ENCODE results near the gene MON1A.

MON1A gene

DNA sequence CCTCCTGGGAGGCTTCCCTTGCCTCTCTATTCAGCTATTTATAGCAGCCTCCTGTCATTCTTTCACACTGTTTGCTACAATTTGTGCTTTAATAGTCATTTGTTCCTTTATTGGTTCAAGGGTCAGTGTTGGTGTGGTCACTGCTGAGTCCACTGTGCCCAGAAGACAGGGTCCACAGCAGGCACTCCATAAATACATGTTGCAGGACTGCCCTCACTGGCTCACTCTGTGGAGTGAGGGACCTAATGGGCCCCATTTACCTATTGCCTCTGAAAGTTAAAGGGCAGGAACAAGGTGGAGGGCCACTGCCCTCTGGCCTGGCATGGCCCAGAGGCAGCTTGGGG lies 42.7 kb downstream of the MON1A start:
- no peak for DNase-seq

DNA sequence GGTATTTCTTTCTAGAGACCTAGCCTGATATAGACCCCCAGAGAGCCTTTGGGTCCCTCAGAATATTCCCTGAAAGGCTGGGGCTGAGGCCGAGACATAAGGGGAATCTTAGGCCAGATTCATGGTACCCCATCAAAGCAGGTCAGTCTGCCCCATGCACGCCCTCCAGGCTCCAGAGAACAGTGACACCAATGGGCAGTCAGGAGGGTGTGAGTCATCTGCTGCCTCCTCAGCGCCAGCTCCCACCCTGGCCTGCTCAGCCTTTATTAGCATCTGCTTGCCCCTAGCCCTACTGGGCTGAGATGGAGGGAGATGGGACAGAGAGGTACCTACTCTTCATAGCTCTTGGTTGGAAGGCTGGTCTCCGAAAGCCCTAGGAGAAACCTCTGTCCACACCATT lies 45.6 kb downstream of the MON1A start:
- no peak for DNase-seq

DNA sequence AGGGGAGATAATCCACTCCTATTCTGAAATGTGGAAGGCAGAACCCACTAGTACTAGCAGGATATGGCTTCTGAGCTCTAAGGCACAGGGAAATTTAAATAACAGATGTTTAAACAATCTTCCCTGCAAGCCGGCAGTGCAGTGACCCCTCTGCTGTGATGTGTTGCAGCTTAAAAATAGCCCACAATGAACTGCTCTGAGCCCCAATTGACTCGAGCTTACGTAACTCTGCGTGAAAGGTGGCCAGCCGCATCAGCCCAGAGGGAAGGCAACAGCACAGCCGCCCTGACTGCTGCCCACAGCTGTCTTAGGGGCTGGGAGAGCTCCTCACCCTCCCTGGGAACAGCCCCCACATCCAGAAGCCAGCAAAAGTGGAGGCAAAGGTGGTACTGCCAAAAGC lies 47.4 kb downstream of the MON1A start:
- no peak for DNase-seq

DNA sequence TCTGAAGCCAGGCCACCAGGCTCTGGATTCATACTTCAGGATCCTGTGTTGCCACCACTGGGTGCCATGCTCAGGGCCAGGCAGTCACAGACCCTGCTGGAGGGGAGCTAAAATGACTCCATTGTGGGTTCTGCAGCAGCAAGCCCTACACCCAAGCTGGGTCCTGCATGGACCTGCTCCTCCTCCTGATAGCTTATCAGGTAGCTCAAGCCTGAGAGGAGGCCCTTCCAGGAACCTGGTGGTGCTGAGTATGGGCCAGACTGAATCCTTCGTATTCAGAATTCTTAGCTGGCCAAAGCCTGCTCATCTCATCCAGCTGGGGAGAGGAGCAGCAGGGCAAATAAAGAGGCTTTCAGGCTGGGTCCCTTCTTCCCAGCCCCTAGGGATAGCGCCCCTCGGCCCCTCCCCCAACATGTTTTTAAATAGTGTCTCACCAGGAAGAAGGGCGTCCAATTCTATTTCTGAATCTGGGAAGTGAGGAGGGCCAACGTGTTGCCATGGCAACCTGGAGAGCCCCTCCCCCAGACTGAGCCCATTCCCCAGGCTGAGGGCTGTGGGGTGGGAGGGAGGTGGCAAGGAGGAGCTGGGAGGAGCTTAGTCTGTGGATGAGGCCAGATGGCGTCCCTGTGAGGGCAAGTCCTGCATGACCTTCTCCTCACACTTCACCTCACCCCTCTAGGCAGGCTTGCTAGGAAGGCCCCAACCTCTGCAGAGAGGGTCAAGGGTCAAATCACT lies 48.9 kb downstream of the MON1A start:
- DNase-seq, result no peak

DNA sequence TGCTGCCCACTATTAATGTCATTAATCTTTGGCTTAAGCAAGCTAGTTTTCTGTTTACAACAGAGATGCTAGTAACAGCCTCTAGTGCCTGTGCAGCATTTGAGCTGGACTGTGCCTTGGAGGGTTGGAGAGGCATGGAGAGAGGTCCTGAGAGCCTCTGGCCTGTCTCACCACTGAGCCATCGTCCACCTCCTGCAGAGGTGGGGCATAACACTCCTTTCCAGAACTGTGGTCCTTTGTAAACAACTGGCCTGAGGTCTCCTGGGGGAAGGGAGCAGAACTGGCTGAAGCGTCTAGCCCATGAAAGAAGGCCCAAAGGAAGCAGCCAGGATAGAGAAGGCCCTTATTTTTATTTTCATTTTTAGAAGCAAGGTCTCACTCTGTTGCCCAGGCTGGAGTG lies 49.9 kb downstream of the MON1A start:
- DNase-seq, result no peak

DNA sequence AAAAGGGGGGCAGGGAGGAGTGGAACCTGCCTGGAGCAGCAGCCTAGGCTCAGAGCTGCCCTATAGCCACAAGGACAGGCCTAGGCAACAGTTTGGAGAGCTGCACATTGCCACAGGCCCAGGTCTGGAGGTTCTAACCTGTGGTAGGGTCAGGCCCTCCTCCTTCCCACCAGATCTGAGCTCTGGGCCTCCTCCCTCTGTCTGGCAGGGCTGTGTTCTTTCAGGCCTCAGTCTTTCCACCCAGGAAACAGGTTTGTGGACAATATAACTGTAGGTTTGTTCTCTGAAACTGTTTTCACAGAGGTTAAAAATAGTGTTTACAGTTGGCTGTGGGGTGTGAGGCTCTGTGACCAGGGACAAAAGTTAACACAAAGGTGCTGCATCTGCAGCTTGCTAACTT lies 50.9 kb downstream of the MON1A start:
- DNase-seq, result no peak

DNA sequence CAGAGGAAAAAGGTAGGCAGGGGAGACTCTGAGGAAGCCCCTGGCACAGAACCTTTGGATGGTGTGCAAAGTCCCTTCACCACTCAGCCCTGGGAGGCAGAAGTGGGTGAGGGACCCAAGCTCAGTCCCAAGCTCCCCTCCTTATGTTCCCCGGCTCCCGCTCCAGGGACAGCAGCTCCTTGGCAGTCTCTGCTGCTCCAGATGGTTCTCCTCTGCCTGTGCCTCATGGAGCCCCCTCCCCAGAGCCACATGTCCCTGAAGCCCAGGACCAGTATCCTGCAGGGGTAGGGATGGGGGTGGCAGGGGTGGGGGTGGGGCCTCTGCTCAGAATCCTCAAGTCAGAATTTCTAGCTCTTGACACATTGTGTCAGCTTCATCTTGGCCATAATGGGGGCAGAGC lies 51.9 kb downstream of the MON1A start:
- no peak for DNase-seq

DNA sequence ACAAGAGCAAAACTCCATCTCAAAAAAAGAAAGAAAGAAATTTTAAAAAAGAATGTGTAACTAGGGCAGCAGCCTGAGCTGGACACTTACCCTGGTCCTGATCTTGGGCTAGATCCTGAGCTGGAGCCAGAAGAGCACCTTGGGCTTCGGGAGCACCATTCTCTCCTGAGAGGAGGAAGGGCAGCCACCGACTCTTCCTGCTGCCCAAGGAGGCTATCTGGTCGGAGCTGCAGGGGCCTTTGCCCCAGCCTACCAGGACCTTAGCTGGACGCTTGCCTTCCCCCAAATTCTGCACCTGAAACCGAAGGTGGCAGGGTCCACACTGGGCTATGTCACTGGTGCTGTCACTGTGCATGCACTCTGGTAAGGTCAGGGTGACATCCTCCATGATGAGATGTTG lies 53.0 kb downstream of the MON1A start:
- no peak for DNase-seq

DNA sequence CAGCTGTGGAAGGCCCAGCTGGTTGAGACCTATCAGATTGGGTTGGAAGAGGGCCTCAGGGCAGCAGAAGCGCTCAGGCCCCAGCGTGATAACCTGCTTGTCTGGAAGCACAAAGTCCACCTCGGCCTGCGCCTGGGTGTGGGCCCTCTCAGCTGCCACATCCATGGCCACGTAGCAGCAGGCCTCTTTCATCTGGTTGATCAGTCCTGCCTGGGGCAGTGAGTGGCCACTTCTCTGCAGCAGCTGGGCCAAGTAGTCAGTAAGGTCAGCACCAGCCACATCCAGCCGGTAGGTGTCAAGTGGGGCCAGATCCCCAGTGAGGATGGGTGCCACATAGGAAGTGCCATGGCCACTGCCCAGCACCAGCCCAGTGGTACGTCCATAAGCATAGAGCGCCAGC lies 56.0 kb downstream of the MON1A start:
- no peak for DNase-seq

DNA sequence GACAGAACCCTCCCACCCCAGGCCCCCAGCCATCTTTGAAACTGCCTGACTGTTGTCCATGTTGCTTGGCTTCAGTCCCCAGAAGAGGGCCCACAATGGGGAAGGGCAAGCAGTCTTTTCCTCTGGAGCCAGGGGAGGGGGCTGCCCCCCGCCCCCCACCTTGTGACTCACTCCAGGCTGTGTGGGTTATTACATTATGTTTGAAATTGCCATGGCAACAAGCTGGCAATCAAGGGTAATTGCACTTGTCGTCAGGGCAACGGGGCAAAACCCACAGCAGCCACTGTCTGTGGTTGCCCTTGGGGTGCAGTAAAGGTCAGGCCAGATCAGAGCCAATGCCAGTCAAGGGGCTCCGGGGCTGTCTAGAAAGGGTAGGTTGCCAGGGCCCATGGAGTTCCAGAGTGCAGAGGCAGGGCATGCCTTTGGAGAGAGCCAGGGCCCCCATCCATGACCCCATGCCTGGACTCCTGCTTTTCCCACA lies 56.8 kb downstream of the MON1A start:
- DNase-seq, result no peak

DNA sequence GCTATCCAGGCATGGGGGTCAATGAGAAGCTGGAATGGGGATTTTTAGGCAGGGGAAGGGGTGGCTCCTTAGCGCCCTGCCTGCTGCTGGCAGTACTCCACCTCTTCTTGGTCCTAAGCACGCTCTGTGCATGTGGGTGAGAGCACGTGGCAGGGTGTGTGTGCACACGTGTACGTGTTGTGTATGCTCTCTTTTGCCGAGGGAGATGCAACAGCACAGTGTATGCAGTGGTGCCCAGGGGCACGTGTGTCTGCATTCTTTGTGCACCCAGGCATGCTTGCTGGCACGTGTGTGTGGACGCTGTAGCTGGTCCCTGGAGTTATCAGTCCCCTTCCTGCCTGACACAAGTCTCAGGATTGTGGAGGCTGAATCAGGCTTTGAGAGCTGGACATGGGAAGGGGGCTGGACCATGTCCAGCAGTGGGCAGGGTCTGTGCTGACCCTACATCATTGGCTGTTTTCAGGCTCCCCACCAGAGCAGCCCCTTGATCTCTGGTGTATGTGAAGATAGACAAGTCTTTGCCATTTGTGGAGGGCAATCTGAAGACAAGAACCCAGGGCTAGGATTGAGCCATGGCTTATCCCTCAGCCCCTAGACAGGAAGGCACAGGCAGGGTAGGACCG lies 58.0 kb downstream of the MON1A start:
- DNase-seq, result no peak

DNA sequence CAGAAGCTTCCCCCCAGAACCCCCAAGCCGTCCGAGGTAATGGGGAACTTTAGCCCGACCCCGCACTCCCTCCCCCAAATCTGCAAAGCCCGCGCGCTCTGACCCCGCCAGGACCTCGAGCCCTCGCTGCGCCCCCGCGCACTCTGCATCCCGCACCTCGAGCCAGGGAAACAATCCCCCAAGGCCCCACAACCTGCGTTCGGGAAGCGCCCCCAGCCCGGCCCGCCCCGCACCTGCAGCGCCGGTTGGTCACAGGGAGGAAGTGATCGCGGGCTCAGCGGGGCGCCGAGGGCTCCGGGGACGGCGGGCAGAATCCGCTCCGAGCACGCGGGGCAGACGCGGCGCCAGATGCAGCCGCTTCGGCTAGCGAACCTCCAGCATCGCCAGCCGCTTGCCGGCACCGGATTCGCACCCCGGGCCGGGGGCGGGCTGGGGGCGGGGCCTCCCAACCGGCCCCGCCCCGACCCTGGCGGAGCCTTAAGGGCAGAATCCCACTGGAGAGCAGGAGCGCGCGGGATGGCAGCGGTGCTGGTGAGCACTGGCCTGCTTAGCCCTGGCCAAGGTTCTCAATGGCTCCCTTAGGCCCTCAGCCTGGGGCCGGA lies 60.0 kb downstream of the MON1A start, which contains the start of gene CAMKV:
CAMKV (minus strand) TSS at position 382 of the 602 bp plus-strand sequence. CDS start 7,518 bp downstream, outside the sequence.
- no peak for DNase-seq

DNA sequence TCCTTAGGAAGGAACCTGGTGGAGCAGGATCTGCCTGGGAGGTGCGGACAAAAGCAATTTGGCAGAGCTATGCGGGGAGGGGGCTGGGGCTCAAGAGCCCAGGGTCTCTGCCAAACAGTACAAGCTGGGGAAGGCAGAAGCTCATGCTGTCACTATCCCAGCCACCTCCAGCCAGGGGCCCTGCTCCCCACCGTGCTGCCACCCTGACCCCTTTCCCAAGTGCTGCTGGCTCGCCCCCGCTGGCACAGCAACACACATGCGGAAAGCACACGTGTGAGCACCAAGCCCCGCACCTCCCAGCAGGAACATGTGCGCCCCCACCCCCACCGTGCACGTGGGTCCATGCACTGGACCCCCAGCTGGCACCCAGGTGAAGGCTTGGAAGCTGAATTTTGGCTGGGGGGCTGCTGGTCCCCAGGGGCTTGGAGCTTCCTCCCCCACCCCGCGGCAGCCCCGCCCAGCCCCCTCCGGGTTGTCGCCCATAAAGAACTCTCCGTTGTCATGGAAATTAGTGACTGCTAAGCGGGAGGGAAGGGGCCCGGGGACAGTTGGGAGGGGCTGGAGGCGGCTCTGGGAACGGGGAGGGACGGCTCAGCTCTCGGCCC lies 60.6 kb downstream of the MON1A start:
- DNase-seq, result no peak

DNA sequence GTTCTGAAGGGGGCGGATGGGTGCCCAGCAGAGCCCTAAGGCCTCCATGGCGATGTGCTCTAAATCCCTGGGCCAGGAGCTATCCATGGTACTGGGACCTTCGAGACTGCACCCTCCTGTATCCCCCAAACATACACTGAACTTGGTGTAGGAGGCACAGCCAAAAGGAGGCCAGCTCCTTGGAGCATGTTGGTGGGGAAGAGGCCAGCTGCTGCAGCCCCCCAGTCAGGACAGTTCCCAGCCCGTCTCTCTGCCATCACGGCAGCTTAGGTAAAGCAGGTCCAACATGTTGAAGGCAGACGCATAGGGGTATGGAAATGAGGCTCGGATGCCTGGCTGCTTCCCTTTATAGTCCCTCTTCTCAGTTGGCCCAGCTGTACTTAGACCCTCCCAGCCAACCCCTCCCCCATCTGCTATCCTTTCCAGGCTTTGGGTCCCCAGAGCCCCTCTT lies 61.7 kb downstream of the MON1A start:
- DNase-seq, result no peak

DNA sequence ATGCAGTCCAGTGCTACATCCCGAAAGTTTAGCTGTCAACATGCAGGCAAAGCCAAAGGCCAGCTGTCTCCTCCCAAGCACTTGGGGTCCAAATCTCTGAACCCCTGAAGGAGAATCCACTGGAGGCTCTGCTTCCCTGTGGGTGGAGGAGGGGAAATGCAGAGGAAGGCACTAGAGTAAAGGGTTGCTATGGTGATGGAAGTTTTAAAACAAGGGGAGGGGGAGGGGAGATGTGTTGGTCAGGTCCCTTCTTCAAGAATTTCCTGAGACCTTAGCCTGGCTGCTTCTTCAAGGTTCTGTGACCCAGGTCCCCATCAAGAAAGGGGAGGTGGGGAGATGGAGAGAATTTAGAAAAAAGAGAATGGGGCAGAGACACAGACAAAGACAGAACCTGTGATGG lies 62.2 kb downstream of the MON1A start:
- DNase-seq, result no peak

DNA sequence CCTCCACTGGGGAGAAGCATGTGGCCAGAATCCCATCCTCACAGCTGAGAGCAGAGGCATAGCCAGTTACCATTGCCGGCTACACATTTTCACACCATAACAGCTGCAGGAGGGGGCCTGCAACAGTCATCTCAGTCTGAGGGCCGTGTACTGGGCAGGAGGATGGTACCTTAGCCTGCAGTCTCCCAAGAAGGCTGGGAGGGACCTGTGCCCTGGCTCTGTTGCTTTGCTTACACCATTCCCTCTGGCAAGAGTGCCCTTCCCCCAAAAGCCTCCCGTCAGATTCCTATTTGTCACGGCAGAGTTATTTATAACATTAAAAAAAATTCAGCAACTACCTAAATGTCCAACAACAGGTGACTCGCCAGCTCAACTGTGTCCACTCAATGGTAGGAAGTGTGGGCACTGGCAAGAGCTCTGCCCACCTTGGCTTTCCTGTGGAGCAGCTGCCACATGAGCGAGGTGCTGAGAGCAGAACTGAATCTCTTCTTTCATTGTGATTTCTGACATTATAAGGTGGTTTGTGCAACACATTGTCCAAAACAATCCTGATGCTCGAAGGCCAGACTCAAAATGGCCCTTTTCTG lies 64.3 kb downstream of the MON1A start:
- DNase-seq, result no peak

DNA sequence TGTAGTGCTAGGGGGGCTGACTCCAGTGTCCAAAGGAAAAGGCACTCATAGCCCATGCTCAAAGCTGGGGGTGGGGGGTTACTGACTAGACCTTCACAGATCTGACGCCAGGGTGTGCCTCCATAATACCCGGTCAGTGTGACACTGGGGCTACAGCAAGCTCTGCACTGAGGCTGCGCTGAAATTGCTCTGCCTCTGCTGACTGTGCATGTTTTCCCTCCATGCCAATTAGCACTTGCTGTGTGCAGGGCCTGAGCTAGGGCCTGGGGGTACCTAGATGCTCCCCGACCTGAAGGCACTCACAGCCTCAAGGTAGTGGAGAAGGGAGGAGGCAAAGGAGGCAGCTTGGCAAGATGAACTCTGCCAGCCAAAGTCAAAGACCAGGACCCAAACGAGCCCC lies 65.1 kb downstream of the MON1A start:
- no peak for DNase-seq

DNA sequence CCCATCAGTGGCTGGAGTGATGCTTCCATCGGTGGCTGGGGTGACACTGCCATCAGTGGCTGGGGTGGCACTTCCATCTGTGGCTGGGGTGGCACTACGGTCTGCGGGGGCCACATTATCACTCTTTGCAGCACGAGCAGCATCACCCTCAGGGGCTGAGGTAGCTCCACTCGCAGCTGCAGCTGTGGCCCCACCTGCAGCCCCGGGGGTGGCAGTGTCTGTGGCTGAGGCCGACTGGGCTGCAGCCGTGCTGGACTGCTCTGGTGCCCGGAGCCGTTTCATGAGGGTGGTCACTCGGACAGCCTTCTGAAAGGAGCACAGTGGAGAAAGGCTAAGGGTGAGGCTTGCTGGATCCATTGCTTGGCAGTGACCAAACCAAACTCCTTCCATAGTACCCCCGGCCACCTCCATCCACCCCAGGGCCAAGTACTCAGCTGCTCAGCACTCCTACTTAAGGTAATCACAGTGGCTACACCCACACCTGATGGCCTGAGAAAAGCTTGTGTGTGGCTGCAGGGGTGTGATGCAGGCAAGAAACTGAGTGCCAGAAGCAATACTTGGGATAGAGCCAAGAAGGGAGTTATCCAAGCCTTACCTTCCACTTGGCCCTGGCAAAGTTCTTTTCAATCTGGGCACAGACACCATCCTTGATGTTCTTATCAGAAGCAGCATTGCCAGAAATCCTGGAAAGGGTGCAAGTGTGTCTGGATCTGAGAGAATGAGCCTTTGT lies 69.9 kb downstream of the MON1A start:
- no peak for DNase-seq
